Fibroblast of pulmonary artery (primary cell): ENCODE results near the gene CACNA1C.

Experiments used
- DNase-seq: peaks from one replicate; pipeline ENCODE4 v3.0.0-alpha.2; 2010; ENCODE audit warnings: low read depth
- H3K4me3 ChIP-seq: replicated peaks from 2 replicates; pipeline ENCODE4 v1.5.1; 2011; ENCODE audit warnings: low read depth, mild to moderate bottlenecking, control low read depth, low read length, moderate library complexity
- TF ChIP-seq, protein P1 (sequence below): IDR thresholded peaks from 2 replicates; pipeline ENCODE4 v1.5.1; 2011; ENCODE audit warnings: mild to moderate bottlenecking, control low read depth, low read length, inconsistent platforms; ENCODE audit errors: missing control alignments

Gene CACNA1C

DNA sequence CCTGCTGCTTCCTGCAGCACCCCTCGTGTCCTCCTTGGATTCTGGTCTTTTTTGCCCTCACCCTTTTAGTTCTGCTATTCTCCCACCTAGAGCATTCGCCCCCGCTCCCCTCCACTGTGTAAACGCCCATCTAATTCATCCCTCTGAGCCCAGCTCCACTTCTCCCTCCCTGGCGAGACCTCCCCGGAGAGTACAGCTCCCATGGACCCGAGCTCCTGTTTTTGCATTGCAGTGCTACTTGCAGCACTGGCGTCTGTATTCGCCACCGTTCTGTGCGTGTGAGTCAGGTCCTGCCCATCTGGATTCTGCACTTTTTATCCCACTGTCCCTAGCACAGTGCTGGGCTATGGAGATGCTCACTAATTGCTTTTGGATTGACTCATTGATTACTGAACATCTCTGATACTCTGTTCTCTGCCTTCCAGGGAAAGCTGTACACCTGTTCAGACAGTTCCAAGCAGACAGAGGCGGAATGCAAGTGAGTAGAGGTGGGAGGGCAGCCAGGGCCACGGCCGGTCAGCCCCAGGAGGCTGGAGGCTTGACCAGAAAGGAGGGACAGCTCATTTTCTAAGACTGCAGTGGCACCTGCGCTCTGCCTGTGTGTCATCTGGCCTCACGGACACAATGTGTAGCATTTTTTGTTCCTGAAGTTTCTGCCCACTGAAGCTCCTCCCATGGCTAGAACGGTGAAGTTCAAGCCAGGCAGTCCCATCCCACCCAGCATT lies 553.6 kb downstream of the CACNA1C start:
- TF ChIP-seq, protein P1, sequence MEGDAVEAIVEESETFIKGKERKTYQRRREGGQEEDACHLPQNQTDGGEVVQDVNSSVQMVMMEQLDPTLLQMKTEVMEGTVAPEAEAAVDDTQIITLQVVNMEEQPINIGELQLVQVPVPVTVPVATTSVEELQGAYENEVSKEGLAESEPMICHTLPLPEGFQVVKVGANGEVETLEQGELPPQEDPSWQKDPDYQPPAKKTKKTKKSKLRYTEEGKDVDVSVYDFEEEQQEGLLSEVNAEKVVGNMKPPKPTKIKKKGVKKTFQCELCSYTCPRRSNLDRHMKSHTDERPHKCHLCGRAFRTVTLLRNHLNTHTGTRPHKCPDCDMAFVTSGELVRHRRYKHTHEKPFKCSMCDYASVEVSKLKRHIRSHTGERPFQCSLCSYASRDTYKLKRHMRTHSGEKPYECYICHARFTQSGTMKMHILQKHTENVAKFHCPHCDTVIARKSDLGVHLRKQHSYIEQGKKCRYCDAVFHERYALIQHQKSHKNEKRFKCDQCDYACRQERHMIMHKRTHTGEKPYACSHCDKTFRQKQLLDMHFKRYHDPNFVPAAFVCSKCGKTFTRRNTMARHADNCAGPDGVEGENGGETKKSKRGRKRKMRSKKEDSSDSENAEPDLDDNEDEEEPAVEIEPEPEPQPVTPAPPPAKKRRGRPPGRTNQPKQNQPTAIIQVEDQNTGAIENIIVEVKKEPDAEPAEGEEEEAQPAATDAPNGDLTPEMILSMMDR, result no peak
- no peak overlapping the region for H3K4me3 ChIP-seq
- DNase-seq, result no peak

GRCh38 chr12:2607881-2608607 lies 555.3 kb downstream of the CACNA1C start:
- no peak for DNase-seq

DNA sequence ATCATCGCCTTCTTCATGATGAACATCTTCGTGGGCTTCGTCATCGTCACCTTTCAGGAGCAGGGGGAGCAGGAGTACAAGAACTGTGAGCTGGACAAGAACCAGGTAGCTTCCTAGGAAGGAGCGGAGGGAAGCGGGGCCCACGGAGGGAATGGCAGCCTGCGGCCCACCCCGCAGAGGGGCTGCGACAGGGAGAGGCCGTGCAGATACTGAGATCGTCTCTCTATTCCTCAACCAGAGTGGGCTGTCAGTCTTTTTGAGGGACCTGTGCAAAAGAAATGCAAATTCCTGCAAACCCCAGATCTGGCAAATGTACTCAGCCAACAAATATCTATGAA lies 555.8 kb downstream of the CACNA1C start:
- TF ChIP-seq, protein P1, result no peak
- DNase-seq, result no peak
- no peak overlapping the region for H3K4me3 ChIP-seq

More at GRCh38 chr12:2607881-2608607, 555.3 kb downstream of the CACNA1C start:
- TF ChIP-seq, protein P1, result no peak
- H3K4me3 ChIP-seq, result no peak overlapping the region

GRCh38 chr12:2609020-2609419 lies 556.2 kb downstream of the CACNA1C start:
- TF ChIP-seq, protein P1, result no peak
- no peak overlapping the region for H3K4me3 ChIP-seq
- DNase-seq, result no peak

- no peak for DNase-seq
- H3K4me3 ChIP-seq, result no peak overlapping the region
- TF ChIP-seq, protein P1, result no peak
These were observed 557.6 kb downstream of the CACNA1C start for GRCh38 chr12:2610358-2610757.

DNA sequence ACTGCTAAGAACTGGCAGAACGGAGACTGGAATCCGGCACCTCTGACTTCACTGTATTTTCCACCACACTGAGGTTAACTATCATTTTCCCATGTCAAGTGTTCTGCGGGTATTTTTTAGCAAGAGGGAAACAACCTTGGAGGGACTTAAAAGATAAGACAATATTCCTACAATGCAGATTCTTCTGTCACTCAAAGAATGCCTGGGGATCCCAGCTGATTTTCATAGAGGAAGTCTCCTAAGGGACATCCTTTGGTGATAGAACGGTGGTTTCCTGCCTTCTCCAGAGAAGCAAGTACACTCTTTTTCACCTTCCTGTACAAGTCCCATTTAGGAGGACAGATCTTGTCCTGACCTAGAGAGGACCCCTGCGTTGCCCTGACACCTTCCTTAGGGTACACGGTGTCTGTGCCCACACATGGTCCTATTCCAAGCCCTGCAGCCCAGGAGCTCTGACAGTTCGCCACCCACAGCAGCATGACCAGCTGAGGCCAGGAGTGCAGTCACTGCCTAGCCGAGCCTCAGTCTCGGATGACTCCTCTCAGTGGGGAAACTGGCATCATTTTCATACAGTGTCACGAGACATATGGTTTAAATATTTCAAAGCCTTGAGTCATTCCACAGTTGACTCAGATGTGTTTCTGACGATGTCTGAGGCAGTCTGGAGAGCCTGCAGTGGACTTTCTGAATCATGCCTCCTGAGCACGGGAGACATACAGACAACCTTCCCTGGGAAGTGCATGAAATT lies 560.7 kb downstream of the CACNA1C start:
- no peak overlapping the region for H3K4me3 ChIP-seq
- TF ChIP-seq, protein P1, result no peak
- DNase-seq, result peak; percentile 91
